Astrocyte (in vitro differentiated cells and primary cell): ENCODE results near the gene MSN.

Source experiments
- EZH2 ChIP-seq: IDR thresholded peaks from 2 replicates; pipeline ENCODE4 v1.6.1; 2012; ENCODE audit warnings: mild to moderate bottlenecking, low read length, inconsistent platforms; ENCODE audit not compliant: insufficient read depth
- TF ChIP-seq, protein P1 (sequence below): IDR thresholded peaks from 2 replicates; pipeline ENCODE4 v1.5.1; 2011; ENCODE audit warnings: low read depth, mild to moderate bottlenecking, inconsistent platforms, low read length, moderate library complexity; ENCODE audit not compliant: insufficient read depth

DNA sequence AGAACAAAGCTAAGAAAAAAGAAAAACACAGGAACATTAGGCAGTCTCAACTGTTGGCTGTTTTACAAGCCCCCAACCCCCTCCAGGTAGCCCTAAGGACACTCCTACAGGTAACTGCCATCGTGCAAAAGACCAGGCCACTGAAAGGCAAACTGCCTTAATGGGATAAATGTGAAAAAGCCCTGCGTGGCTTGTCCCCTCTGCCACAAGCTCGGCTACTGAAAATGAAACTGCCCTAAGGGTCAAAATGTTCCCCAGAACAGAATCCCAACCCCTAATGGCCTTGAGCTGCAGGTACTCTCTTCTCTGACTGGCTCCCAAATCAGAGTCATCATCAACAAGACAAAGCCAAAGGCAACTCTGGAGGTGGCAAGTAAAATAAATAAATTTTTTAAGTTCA lies 84.8 kb downstream of the MSN start:
- TF ChIP-seq, protein P1, sequence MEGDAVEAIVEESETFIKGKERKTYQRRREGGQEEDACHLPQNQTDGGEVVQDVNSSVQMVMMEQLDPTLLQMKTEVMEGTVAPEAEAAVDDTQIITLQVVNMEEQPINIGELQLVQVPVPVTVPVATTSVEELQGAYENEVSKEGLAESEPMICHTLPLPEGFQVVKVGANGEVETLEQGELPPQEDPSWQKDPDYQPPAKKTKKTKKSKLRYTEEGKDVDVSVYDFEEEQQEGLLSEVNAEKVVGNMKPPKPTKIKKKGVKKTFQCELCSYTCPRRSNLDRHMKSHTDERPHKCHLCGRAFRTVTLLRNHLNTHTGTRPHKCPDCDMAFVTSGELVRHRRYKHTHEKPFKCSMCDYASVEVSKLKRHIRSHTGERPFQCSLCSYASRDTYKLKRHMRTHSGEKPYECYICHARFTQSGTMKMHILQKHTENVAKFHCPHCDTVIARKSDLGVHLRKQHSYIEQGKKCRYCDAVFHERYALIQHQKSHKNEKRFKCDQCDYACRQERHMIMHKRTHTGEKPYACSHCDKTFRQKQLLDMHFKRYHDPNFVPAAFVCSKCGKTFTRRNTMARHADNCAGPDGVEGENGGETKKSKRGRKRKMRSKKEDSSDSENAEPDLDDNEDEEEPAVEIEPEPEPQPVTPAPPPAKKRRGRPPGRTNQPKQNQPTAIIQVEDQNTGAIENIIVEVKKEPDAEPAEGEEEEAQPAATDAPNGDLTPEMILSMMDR, result no peak
- no peak for TF ChIP-seq EZH2
